GM19324 (cell line): ENCODE measurements around the gene ZNF768.
"Not testable (repeated sequence)": the region's sequence is repeated elsewhere in the genome, so short reads cannot be mapped to it uniquely, and the experiment has no call there.

ENCODE experiments used
- ATAC-seq: cut with Tn5 transposase; IDR thresholded peaks from one replicate; pipeline ENCODE4 v1.9.1; 2021; ENCODE audit warnings: mild to moderate bottlenecking, moderate library complexity; ENCODE audit not compliant: unreplicated experiment, low FRiP score

Gene ZNF768

GRCh38 chr16:30515275-30515674 is 11.1 kb downstream of the ZNF768 start:
- ATAC-seq, result no peak

- ATAC-seq, result no peak
Observed at GRCh38 chr16:30511509-30511908, 14.9 kb downstream of the ZNF768 start.

GRCh38 chr16:30510376-30510938 is 15.9 kb downstream of the ZNF768 start:
- ATAC-seq, result no peak

- ATAC-seq, result no peak
Observed at GRCh38 chr16:30509081-30509765, 17.1 kb downstream of the ZNF768 start.

GRCh38 chr16:30503403-30504296 is 22.7 kb downstream of the ZNF768 start:
- ATAC-seq, result no peak

GRCh38 chr16:30499284-30499683 is 27.1 kb downstream of the ZNF768 start:
- ATAC-seq, result no peak

- ATAC-seq, result no peak
Observed at GRCh38 chr16:30494709-30495108, 31.7 kb downstream of the ZNF768 start.

GRCh38 chr16:30493941-30494488 is 32.4 kb downstream of the ZNF768 start:
- no peak for ATAC-seq

GRCh38 chr16:30491744-30492308 is 34.5 kb downstream of the ZNF768 start:
- no peak for ATAC-seq

- no peak for ATAC-seq
Observed at GRCh38 chr16:30491229-30491628, 35.1 kb downstream of the ZNF768 start.

- no peak for ATAC-seq
Observed at GRCh38 chr16:30490210-30490609, 36.2 kb downstream of the ZNF768 start.

- no peak for ATAC-seq
Observed at GRCh38 chr16:30488764-30489605, 37.4 kb downstream of the ZNF768 start.

- ATAC-seq, result no peak
Observed at GRCh38 chr16:30485818-30486436, 40.4 kb downstream of the ZNF768 start.

- ATAC-seq, result no peak
Observed at GRCh38 chr16:30484887-30485286, 41.5 kb downstream of the ZNF768 start.

- no peak for ATAC-seq
Observed at GRCh38 chr16:30482366-30482765, 44.0 kb downstream of the ZNF768 start.

- ATAC-seq, result no peak
Observed at GRCh38 chr16:30481381-30481780, 45.0 kb downstream of the ZNF768 start.

- ATAC-seq, result no peak
Observed at GRCh38 chr16:30478766-30479478, 47.4 kb downstream of the ZNF768 start.

- not testable (repeated sequence) for ATAC-seq
Observed at GRCh38 chr16:30477773-30478172, 48.6 kb downstream of the ZNF768 start.

- no peak for ATAC-seq
Observed at GRCh38 chr16:30476991-30477390, 49.4 kb downstream of the ZNF768 start.
